Measurements from ENCODE around the gene FOLR1.
"Not testable (repeated sequence)": the region's sequence is repeated elsewhere in the genome, so short reads cannot be mapped to it uniquely, and the experiment has no call there.

- not testable (repeated sequence) for TF ChIP-seq CTCF (IDR thresholded peaks at IDR 0.05); EZH2phosphoT487 (IDR thresholded peaks at IDR 0.05; ENCODE audit: borderline replicate concordance, low read depth); NRF1 (IDR thresholded peaks at IDR 0.05; ENCODE audit: low read depth, low read length); POLR2AphosphoS5 (IDR thresholded peaks at IDR 0.05; ENCODE audit: low read depth, low read length); TAF1 (IDR thresholded peaks at IDR 0.05; ENCODE audit: borderline replicate concordance, low read depth, low read length)
- TF ChIP-seq, protein P1, sequence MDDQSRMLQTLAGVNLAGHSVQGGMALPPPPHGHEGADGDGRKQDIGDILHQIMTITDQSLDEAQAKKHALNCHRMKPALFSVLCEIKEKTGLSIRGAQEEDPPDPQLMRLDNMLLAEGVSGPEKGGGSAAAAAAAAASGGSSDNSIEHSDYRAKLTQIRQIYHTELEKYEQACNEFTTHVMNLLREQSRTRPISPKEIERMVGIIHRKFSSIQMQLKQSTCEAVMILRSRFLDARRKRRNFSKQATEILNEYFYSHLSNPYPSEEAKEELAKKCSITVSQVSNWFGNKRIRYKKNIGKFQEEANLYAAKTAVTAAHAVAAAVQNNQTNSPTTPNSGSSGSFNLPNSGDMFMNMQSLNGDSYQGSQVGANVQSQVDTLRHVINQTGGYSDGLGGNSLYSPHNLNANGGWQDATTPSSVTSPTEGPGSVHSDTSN (IDR thresholded peaks at IDR 0.05), result not testable (repeated sequence)
Measured at GRCh38 chr11:72164187-72164586, 27.8 kb upstream of the FOLR1 start.
